Measurements from ENCODE around the gene CUX1. TPM values are rescaled to one million over a fixed set of nuclear protein-coding genes. Genes with fewer than 3 reads are reported as not detected.

CUX1 gene
- total and polyA plus RNA-seq, 2 donors (not counting 1 experiment from before 2014, with no cell fraction given): 10.8 to 86.5 TPM

GRCh38 chr7:102272075-102272916, 454.9 kb downstream of the CUX1 start:
- Histone ChIP-seq H3K9me3 (ENCODE audit: control extremely low read depth in 1 of 3, control insufficient read depth in 2 of 3, insufficient read depth in 1 of 3, low read length in 2 of 3) (no peaks in the 10 kb centered on the region), H3K9ac (ENCODE audit: low read length) (no peak overlapping the region), H4K20me1 (ENCODE audit: control insufficient read depth, insufficient read depth, low read length, poor library complexity, severe bottlenecking) (no peaks in the 10 kb centered on the region), H3K27ac (ENCODE audit: low read length in 2 of 2) (no peak overlapping the region), H3K4me1 (ENCODE audit: control insufficient read depth in 2 of 2, insufficient read depth in 2 of 2, low read length in 2 of 2) (peaks cover 0 to 3% of the 10 kb centered on the region in 2 donors), H3K27me3 (replicated peaks in 1 of 4; ENCODE audit: control extremely low read depth in 1 of 4, control insufficient read depth in 3 of 4, insufficient read depth in 4 of 4, low read length in 3 of 4) (no peaks in the 10 kb centered on the region), H3K79me2 (ENCODE audit: control insufficient read depth, insufficient read depth, low read length) (no peaks in the 10 kb centered on the region), H3K4me2 (replicated peaks; ENCODE audit: low read depth, low read length, poor library complexity, severe bottlenecking) (peak overlapping the region; percentile 27), H2AFZ (ENCODE audit: insufficient read depth, low read depth, low read length, poor library complexity, severe bottlenecking) (peak overlapping the region; percentile 28), H3K4me3 (ENCODE audit: control extremely low read depth in 1 of 5, extremely low read depth in 1 of 5, insufficient read depth in 1 of 5, low read depth in 2 of 5, low read length in 4 of 5) (no peak overlapping the region), H3K36me3 (replicated peaks in 1 of 2; ENCODE audit: control extremely low read depth in 1 of 2, control insufficient read depth in 1 of 2, extremely low read depth in 1 of 2, insufficient read depth in 2 of 2, low read length in 1 of 2) (peaks cover 0 to 2% of the 10 kb centered on the region in 2 experiments)
- Mint-ChIP-seq H3K27ac (no peak overlapping the region), H3K4me1 (peaks cover 2% of the 10 kb centered on the region), H3K4me3 (no peak overlapping the region), H3K27me3 (no peaks in the 10 kb centered on the region), H3K9me3 (ENCODE audit: insufficient read depth) (no peaks in the 10 kb centered on the region)
- TF ChIP-seq CTCF (IDR thresholded peaks at IDR 0.05): peak; percentile 95
- TF ChIP-seq EZH2 (IDR thresholded peaks at IDR 0.05; ENCODE audit: borderline replicate concordance, insufficient read depth, low read depth, low read length, poor library complexity, severe bottlenecking): no peak
- WGBS (ENCODE audit: insufficient coverage): 54% methylated on average over 19 of the region's 21 CpGs
- POLR2A ChIA-PET: no interaction called here
- ATAC-seq (ENCODE audit: low read depth) (peak; percentile 87), DNase-seq (peak; percentile 79)
- intact Hi-C loops (cut with micrococcal nuclease): loop anchor here (1.0 to 2.0 kb wide), 3 partner anchors 36 to 670 kb away; no protein-coding TSS in a partner anchor
- CTCF ChIA-PET: interaction anchor here (0.6 to 15.7 kb wide), 15 partner anchors 11 to 736 kb away, joined by 3 to 351 read pairs (median 3); partner anchors contain the start of gene PRKRIP1
